Coronary artery (tissue), 2 donors: ENCODE results near the gene MFGE8.

ENCODE experiments used
- DNase-seq: peaks from one replicate; pipeline ENCODE4 v3.0.0-alpha.2; 2017; ENCODE audit warnings: low spot score
- H3K27ac ChIP-seq, 2 donors: fragments of 200-600 bp; sonication (generic); one replicate each; pipeline ENCODE4 v1.5.1; 2016 to 2019
- H3K4me3 ChIP-seq: fragments of 200-600 bp; sonication (generic); 2 replicates; pipeline ENCODE4 v1.5.1; 2016; ENCODE audit warnings: mild to moderate bottlenecking, moderate library complexity
- CTCF ChIP-seq: fragments of 200-600 bp; sonication (generic); IDR thresholded peaks from one replicate; pipeline ENCODE4 v1.5.1; 2019; ENCODE audit warnings: antibody characterized with exemption

The MFGE8 gene

GRCh38 chr15:88877906-88878305, 35.3 kb downstream of the MFGE8 start:
- no peak overlapping the region for H3K27ac ChIP-seq
- TF ChIP-seq CTCF: no peak
- no peak overlapping the region for H3K4me3 ChIP-seq
- DNase-seq: no peak

DNA sequence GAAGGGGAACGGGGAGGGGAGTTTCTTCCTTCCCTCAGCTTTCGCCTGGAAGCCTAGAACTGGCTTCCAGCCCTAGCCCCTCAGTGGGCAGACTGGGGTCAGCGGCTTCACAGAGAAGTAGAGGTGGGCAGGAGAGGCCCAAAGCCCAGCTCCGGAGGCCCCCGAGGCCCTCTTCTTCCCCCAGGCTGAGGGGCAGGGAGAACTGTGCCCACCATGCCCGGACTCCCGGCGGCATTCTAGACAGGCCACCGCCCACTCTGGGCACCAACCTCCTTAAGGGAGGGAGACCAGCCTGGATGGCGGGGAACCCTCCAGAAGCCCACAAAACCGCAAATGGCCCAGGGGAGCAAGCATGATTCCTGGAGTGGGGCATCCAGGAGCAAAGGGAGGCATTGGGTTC, 35.8 kb downstream of the MFGE8 start:
- no peak for TF ChIP-seq CTCF
- DNase-seq: no peak
- Histone ChIP-seq H3K27ac (no peak overlapping the region), H3K4me3 (no peak overlapping the region)

GRCh38 chr15:88876573-88876972, 36.6 kb downstream of the MFGE8 start:
- TF ChIP-seq CTCF: no peak
- H3K4me3 ChIP-seq: no peak overlapping the region
- H3K27ac ChIP-seq: no peak overlapping the region
- no peak for DNase-seq

DNA sequence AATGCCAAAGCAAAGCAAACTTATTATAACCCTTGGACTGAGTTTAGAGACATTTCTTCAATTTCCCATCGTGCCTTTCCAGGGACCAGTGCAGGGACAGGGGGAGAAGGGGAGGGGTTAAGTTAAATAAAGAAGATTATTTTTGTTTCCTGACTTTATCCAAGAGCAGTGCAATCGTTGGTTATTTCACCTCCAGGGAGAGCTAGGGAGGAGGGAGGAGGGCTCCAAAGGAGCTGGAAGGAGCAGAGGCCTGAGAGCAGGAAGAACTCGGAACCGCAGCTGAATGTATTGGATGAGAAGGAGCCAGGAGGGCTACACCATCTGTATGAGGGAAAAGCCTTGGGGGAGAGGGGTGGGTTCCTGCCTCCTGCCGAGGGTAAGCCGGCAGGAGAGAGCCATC, 38.5 kb downstream of the MFGE8 start:
- H3K4me3 ChIP-seq: peak overlapping the region; percentile 54
- DNase-seq: no peak
- no peak for TF ChIP-seq CTCF
- H3K27ac ChIP-seq: peak overlapping the region in 1 of 2 donors; percentile 83

GRCh38 chr15:88874275-88874674, 38.9 kb downstream of the MFGE8 start:
- H3K4me3 ChIP-seq: peak overlapping the region; percentile 54
- peak overlapping the region in 1 of 2 donors; percentile 83 for H3K27ac ChIP-seq
- no peak for TF ChIP-seq CTCF
- no peak for DNase-seq

- Histone ChIP-seq H3K27ac (peak overlapping the region in 1 of 2 donors; percentile 83), H3K4me3 (no peak overlapping the region)
- DNase-seq: no peak
- no peak for TF ChIP-seq CTCF
Measured at GRCh38 chr15:88873786-88874185, 39.4 kb downstream of the MFGE8 start.

DNA sequence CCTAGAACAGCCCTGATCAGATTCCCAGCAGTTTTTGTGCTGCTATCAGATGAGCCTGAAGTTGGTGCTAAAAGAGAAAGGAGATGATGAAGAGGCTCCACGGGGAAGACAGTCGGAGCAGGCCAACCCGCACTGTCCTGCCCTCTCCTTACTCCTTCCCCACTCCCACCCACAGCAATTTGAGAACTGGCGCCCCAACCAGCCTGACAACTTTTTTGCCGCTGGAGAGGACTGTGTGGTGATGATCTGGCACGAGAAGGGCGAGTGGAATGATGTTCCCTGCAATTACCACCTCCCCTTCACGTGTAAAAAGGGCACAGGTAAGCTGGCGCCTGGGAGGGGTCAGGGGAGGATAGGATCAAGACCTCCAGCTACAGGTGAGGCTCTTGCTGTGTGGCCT, 40.5 kb downstream of the MFGE8 start:
- no peak for TF ChIP-seq CTCF
- H3K4me3 ChIP-seq: no peak overlapping the region
- no peak for DNase-seq
- no peak overlapping the region for H3K27ac ChIP-seq
